ENCODE results near the gene FASTKD2.
"Not testable (repeated sequence)": the region's sequence is repeated elsewhere in the genome, so short reads cannot be mapped to it uniquely, and the experiment has no call there.

Gene FASTKD2

GRCh38 chr2:206792645-206793044 lies 27.2 kb downstream of the FASTKD2 start:
- no peak for DNase-seq

GRCh38 chr2:206797376-206797775 lies 32.0 kb downstream of the FASTKD2 start:
- DNase-seq, result no peak

GRCh38 chr2:206798000-206798399 lies 32.6 kb downstream of the FASTKD2 start:
- peak; percentile 62 for DNase-seq

- peak; percentile 78 for DNase-seq
Observed at GRCh38 chr2:206799083-206799482, 33.7 kb downstream of the FASTKD2 start.

DNA sequence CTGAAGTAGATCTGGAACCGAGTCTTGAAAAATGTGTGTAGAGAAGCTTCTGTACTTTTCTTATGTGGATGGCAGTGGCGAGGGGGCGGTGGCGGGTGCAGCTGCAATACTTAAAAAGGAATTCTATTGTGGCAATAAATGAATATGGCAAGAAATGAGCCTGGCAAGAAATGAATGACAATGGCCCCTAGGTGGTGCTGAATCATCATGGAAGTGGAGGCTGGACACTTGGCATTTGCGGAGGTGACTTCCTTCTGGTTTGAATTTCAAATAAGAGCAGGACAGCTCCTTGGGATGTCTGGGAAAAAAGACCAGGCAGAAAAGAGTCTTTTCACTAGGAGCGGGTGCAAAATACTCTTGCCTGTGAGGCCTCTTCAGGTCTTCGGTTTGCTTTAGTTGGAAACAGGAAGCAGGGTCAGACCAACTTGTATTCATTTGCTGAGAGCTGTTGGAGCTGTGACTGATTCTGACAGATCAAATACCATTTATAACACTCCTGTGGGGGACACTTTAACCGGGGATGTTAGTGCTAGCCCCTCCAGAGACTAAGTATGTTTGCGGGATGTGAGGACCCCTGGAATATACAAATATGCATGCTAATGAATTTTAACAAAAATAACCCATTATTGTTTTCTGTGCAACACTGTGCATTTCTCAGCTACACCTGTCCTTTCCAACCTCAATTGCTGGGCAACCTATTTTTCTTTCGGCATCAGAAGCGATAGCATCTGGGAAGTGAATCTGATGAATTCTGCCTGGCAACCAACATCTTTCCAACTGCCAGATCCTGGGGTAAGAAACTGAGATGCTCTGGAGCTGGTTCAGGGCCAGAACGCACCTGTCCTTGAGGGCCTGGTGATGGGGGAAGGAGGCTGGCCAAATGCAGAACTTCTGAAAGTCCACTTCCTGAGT lies 35.4 kb downstream of the FASTKD2 start:
- peak; percentile 77 for DNase-seq

GRCh38 chr2:206801418-206802189 lies 36.2 kb downstream of the FASTKD2 start:
- no peak for DNase-seq

GRCh38 chr2:206802654-206803514 lies 37.5 kb downstream of the FASTKD2 start:
- DNase-seq, result no peak

GRCh38 chr2:206804326-206804725 lies 38.9 kb downstream of the FASTKD2 start:
- no peak for DNase-seq

DNA sequence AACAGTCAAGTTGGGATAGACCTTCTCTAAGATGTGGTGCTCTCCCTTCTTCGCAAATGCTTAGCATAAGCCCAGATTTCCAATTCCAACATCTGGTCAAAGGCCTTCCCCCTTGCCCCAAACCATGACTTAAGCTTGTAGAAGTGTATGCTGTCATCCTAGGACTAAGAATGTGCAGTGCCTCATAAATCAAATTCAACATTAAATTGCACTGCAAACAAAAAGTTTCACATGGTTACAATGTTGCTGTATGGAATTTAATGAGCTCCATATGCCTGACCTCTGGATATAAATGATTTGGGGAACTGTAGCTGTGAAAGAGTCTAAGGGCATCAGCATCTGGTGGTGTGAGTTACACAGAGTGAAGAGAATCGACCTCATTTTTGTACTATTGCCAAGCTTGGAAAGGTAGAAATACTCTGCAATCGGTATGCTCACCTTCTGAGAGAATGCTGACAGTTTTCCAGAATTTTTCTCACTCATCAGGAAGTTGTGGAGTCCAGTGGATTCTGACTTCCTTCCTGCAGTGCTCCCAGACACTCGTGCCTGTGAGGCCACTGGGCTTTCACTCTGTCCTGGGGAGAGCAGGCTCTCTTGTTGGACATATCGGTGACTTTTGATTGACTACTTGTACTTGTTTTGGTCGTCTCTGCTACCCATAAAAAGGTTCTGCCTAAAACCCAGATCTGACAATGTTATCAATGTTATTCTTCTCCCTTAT lies 40.6 kb downstream of the FASTKD2 start:
- DNase-seq, result no peak

DNA sequence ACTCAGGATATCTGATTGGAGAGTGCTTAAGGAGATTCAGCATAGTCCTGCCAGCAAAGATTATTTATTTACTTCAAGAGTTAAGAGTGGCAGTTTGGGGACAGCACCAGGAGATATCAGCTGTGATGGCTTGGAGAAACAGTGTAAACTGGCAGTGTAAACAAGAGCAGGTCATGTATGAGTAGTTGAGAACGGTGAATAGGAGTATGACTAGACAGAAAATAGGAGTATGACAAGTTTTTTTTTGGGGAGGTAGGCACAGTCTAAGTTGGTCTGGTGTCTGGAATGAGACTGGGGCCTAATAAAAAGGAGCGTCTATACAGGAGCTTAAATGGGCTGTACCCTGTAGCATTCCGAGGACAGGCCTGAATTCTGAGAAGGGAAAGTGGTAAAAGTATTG lies 42.2 kb downstream of the FASTKD2 start:
- DNase-seq, result not testable (repeated sequence)

GRCh38 chr2:206812471-206812870 lies 47.1 kb downstream of the FASTKD2 start:
- DNase-seq, result not testable (repeated sequence)

DNA sequence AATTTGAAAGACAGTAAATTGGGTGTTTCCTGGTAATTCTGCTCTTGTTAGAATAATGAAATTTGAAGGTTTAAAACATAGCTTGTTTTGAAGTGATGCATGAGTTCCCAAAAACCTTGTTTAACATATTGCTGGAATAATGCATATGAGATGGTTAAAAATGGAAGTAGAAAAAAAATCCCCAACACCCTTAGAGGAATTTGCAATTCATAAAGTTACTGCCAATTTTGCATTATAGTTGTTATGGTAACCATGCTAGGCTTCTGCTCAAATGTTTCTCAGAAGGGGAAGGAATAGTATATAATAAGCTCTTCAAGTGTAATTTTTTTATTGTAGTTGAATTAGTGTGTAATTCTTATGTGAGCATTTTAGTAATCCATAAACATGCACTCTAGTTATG lies 49.1 kb downstream of the FASTKD2 start:
- no peak for DNase-seq

- DNase-seq, result no peak
Observed at GRCh38 chr2:206820807-206821206, 55.4 kb downstream of the FASTKD2 start.

GRCh38 chr2:206823178-206823577 lies 57.8 kb downstream of the FASTKD2 start:
- DNase-seq, result no peak

DNA sequence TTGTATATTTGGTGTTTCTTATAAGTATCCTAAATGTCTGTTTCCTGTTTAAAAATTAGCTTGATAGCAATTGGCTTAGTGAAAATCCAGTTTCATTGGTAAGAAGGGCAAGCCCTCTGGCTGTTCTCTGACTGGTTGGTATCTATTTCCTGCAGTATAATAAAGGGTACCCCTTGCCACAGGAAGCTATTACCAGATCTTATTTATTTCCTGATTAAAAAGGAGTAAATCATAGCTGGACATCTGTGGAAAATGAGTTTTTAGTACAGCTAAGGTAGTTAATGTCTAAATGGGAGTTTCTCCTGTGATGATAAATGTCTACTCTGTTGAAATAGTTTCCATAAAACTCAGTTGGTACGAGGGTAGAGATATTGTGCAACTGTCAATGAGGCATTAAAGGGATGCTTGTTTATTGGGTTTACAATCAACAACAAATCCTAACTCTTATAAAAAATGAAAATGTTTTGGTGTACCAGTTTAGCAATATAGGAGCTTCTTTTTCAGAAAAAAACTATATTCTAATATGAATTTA lies 58.7 kb downstream of the FASTKD2 start:
- DNase-seq, result no peak

DNA sequence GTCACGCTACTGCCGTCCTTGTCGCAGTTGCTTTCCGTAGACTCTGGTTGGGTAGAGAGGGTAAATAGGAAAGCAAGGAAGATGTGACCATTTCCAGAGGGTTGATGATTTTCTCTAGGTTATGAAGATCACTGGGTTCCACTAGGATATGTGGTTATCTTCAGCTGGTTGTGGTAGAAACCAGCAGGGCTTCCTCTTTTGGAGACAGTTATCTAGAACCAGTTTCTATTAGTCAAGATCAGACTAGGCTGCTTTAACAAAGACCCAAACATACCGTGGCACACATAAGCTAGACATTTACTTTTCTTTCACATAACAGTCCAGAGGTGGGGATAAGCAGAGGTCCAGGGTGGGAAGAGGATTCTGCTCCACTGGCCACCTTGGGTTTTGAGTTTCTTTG lies 59.6 kb downstream of the FASTKD2 start:
- DNase-seq, result no peak

DNA sequence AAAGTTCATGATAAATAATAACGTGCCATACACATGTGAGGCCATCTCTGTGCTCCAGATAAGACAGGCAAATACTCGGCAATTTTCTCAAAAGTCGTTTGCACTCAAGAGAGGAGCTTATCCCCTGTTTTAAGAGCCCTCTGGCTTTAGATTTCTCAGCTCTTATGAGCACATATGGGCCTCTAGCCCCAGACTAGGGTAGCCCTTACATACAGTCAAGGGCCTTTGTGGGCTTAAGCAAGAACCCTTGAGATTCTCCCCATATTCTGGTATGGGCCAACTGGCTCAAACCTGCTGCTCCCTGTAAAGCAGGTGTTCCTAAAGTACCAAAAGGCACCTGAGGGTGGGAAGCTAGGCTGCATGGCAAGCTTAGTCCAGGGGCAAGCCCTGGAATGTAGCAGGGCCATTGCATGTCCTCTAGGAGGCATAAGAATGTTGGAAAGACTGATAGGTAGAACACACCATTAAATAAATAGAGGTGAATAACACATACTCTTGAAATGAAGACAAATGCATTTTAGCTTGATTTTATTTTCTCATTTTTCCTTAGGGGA lies 66.1 kb downstream of the FASTKD2 start:
- DNase-seq, result no peak

DNA sequence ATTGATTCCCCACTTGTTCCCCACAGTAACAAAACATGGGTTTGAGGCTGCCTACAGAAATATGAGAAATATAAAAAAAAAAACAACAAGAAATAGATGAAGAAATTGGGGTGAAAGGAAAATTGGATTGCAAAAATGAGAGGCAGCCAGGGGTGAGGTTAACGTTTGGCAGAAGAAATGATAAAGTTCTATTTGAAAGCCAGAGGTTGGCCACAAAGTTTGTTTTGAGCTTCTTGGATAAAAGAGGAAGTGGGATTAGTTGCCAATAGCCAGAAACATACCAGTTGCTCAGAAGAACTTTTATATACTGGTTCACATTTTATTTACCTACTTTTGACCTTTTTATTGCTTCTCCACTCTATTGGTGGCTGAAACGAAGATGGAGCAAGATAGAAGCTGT lies 67.5 kb downstream of the FASTKD2 start:
- DNase-seq, result peak; percentile 3

GRCh38 chr2:206833291-206833690 lies 67.9 kb downstream of the FASTKD2 start:
- DNase-seq, result no peak

GRCh38 chr2:206836722-206837121 lies 71.3 kb downstream of the FASTKD2 start:
- no peak for DNase-seq

DNA sequence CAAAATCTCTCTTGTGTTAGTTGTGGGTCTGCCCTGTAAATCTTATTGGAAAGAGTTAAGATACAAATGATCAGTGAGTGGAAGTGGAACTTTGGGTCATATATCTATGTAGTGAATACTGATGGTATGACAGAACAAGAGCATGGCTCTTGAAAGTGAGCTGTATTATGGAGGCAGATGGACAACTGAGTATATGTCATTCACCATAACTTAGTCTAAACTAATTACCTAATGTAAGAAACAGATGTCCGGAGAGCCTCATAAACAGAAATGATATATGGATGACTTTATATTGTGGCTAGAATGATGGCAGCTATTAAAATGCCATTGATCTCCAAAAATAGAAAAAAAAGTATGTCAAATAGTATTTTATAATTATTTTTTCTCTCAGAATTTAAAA lies 72.4 kb downstream of the FASTKD2 start:
- no peak for DNase-seq

GRCh38 chr2:206838690-206839089 lies 73.3 kb downstream of the FASTKD2 start:
- no peak for DNase-seq
